ENCODE data around the gene KDM6A. TPM values are rescaled to one million over a fixed set of nuclear protein-coding genes. Genes with fewer than 3 reads are reported as not detected.

The KDM6A gene
- total RNA-seq, 1 experiment from 2014 or later, result 21.0 TPM

GRCh38 chrX:45133465-45133864 is 260.5 kb downstream of the KDM6A start:
- Histone ChIP-seq H3K9me3 (ENCODE audit: control insufficient read depth in 1 of 2, insufficient read depth in 1 of 2, low read depth in 1 of 2, low read length in 2 of 2) (no peaks in the 10 kb centered on the region), H3K27ac (ENCODE audit: low read depth, low read length) (no peak overlapping the region), H4K20me1 (ENCODE audit: insufficient read depth) (no peaks in the 10 kb centered on the region), H3K4me2 (ENCODE audit: low read length) (no peak overlapping the region), H3K9me2 (ENCODE audit: insufficient read depth) (no peaks in the 10 kb centered on the region), H2AFZ (ENCODE audit: low read depth, low read length, poor library complexity, severe bottlenecking) (no peak overlapping the region), H3K36me3 (ENCODE audit: control insufficient read depth in 1 of 2, insufficient read depth in 2 of 2, low read length in 2 of 2) (no peaks in the 10 kb centered on the region), H3K79me2 (ENCODE audit: insufficient read depth, low read length) (no peaks in the 10 kb centered on the region), H3K4me1 (ENCODE audit: control insufficient read depth in 1 of 2, insufficient read depth in 2 of 2, low read length in 2 of 2) (no peaks in the 10 kb centered on the region), H3K9ac (ENCODE audit: low read length) (no peak overlapping the region), H3K27me3 (ENCODE audit: insufficient read depth, low read length) (no peaks in the 10 kb centered on the region), H3K4me3 (replicated peaks in 1 of 2; ENCODE audit: low read depth in 1 of 2, low read length in 2 of 2) (no peak overlapping the region)
- TF ChIP-seq CBX3 (IDR thresholded peaks at IDR 0.05; ENCODE audit: low read depth) (no peak), EZH2 (IDR thresholded peaks at IDR 0.05) (no peak), TCF7L2 (IDR thresholded peaks at IDR 0.05; ENCODE audit: borderline replicate concordance, extremely low read depth, insufficient read depth, insufficient read length) (no peak), FOSL1 (IDR thresholded peaks at IDR 0.05; ENCODE audit: low read depth) (no peak), POLR2AphosphoS5 (IDR thresholded peaks at IDR 0.05; ENCODE audit: low read depth, low read length) (no peak), ZFX (IDR thresholded peaks at IDR 0.05) (no peak), SIN3A (IDR thresholded peaks at IDR 0.05; ENCODE audit: low read depth) (no peak), POLR2A (IDR thresholded peaks at IDR 0.05; ENCODE audit: borderline replicate concordance, extremely low read depth, insufficient read depth, insufficient read length) (no peak), SP1 (IDR thresholded peaks at IDR 0.05; ENCODE audit: low read depth) (no peak), SRF (IDR thresholded peaks at IDR 0.05; ENCODE audit: low read depth) (no peak), EZH2phosphoT487 (IDR thresholded peaks at IDR 0.05; ENCODE audit: borderline replicate concordance) (no peak)
- ATAC-seq, result no peak
- DNase-seq (ENCODE audit: low read depth, low spot score), result no peak
- intact Hi-C loops (cut with micrococcal nuclease), result no loop called here
- CTCF ChIA-PET, result no interaction called here
- no TSS peak for BruUV-seq (replicated peaks)
- RAD21 ChIA-PET (ENCODE audit: low non-redundant PET in 1 of 2, low total read pairs in 2 of 2, uncharacterized antibody in 2 of 2, unreplicated experiment in 2 of 2), result no interaction called here
- POLR2A ChIA-PET, result no interaction called here

GRCh38 chrX:45134315-45134731 is 261.3 kb downstream of the KDM6A start:
- DNase-seq (ENCODE audit: low read depth, low spot score) (no peak), ATAC-seq (no peak)
- Histone ChIP-seq H3K9ac (ENCODE audit: low read length) (no peak overlapping the region), H3K27ac (ENCODE audit: low read depth, low read length) (no peak overlapping the region), H2AFZ (ENCODE audit: low read depth, low read length, poor library complexity, severe bottlenecking) (no peak overlapping the region), H3K27me3 (ENCODE audit: insufficient read depth, low read length) (no peaks in the 10 kb centered on the region), H3K36me3 (ENCODE audit: control insufficient read depth in 1 of 2, insufficient read depth in 2 of 2, low read length in 2 of 2) (no peaks in the 10 kb centered on the region), H4K20me1 (ENCODE audit: insufficient read depth) (no peaks in the 10 kb centered on the region), H3K79me2 (ENCODE audit: insufficient read depth, low read length) (no peaks in the 10 kb centered on the region), H3K4me1 (ENCODE audit: control insufficient read depth in 1 of 2, insufficient read depth in 2 of 2, low read length in 2 of 2) (no peaks in the 10 kb centered on the region), H3K4me3 (replicated peaks in 1 of 2; ENCODE audit: low read depth in 1 of 2, low read length in 2 of 2) (no peak overlapping the region), H3K9me3 (ENCODE audit: control insufficient read depth in 1 of 2, insufficient read depth in 1 of 2, low read depth in 1 of 2, low read length in 2 of 2) (no peaks in the 10 kb centered on the region), H3K4me2 (ENCODE audit: low read length) (no peak overlapping the region), H3K9me2 (ENCODE audit: insufficient read depth) (no peaks in the 10 kb centered on the region)
- CTCF ChIA-PET, result no interaction called here
- POLR2A ChIA-PET, result no interaction called here
- intact Hi-C loops (cut with micrococcal nuclease), result no loop called here
- RAD21 ChIA-PET (ENCODE audit: low non-redundant PET in 1 of 2, low total read pairs in 2 of 2, uncharacterized antibody in 2 of 2, unreplicated experiment in 2 of 2), result no interaction called here
- no TSS peak for BruUV-seq (replicated peaks)
- TF ChIP-seq SIN3A (IDR thresholded peaks at IDR 0.05; ENCODE audit: low read depth) (no peak), MAX (IDR thresholded peaks at IDR 0.05) (no peak), SRF (IDR thresholded peaks at IDR 0.05; ENCODE audit: low read depth) (no peak), EZH2phosphoT487 (IDR thresholded peaks at IDR 0.05; ENCODE audit: borderline replicate concordance) (no peak), ZBTB33 (IDR thresholded peaks at IDR 0.05; ENCODE audit: extremely low read depth, insufficient replicate concordance, low read length) (no peak), EZH2 (IDR thresholded peaks at IDR 0.05) (no peak), POLR2AphosphoS5 (IDR thresholded peaks at IDR 0.05; ENCODE audit: low read depth, low read length) (no peak), TCF7L2 (IDR thresholded peaks at IDR 0.05; ENCODE audit: borderline replicate concordance, extremely low read depth, insufficient read depth, insufficient read length) (no peak), POLR2A (IDR thresholded peaks at IDR 0.05; ENCODE audit: borderline replicate concordance, extremely low read depth, insufficient read depth, insufficient read length) (no peak), CTCF (IDR thresholded peaks at IDR 0.05 in 2 of 3, conservative IDR thresholded peaks at IDR 0.05 in 1 of 3; ENCODE audit: borderline replicate concordance in 1 of 3, insufficient read depth in 1 of 3, low read depth in 2 of 3, low read length in 2 of 3) (no peak), SP1 (IDR thresholded peaks at IDR 0.05; ENCODE audit: low read depth) (no peak), RAD21 (IDR thresholded peaks at IDR 0.05; ENCODE audit: low read depth) (no peak), CEBPB (IDR thresholded peaks at IDR 0.05; ENCODE audit: low read depth) (no peak), CBX3 (IDR thresholded peaks at IDR 0.05; ENCODE audit: low read depth) (no peak), ZFX (IDR thresholded peaks at IDR 0.05) (no peak), EGR1 (IDR thresholded peaks at IDR 0.05; ENCODE audit: low read depth) (no peak), FOSL1 (IDR thresholded peaks at IDR 0.05; ENCODE audit: low read depth) (no peak)

Measured in HCT116 (cell line).